ENCODE results near the gene NALCN. TPM values are rescaled to one million over a fixed set of nuclear protein-coding genes. Genes with fewer than 3 reads are reported as not detected.

The NALCN gene
- total RNA-seq, 6 experiments from 2014 or later, result 0.09 to 0.81 (median 0.25) TPM

DNA sequence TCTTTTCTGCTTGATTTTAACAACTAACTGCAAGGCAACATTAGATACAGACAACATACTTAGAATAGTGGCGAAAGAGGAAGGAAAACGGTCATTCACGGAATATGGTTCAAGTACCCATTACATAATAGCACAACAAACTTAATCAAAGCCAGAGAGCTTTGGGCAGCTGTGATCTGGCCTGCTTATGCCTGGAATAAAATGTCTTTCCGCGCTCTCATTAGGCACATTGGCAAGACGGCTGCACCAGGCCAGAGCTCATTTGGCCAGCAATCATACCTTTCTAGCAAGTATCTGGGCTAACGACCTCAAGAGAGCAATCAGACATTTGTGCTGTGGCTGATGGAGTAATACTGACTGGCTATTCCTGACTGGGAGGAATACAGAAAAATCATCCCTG is 112.8 kb downstream of the NALCN start:
- TF ChIP-seq POLR2A (IDR thresholded peaks at IDR 0.05) (no peak), CTCF (IDR thresholded peaks at IDR 0.05) (no peak)
- Histone ChIP-seq H3K9me3 (no peaks in the 10 kb centered on the region), H3K27me3 (no peaks in the 10 kb centered on the region), H3K4me1 (no peaks in the 10 kb centered on the region), H3K4me3 (no peak overlapping the region), H3K36me3 (no peaks in the 10 kb centered on the region), H3K27ac (no peak overlapping the region)
- intact Hi-C loops (cut with DNase I), result no loop called here
- ATAC-seq (no peak), DNase-seq (no peak)
- 49% methylated on average over 7 of the region's 7 CpGs for WGBS (ENCODE audit: insufficient coverage, low coverage, low lambda C conversion rate, missing lambda C conversion rate)

GRCh38 chr13:101301053-101301452 is 115.3 kb downstream of the NALCN start:
- TF ChIP-seq POLR2A (IDR thresholded peaks at IDR 0.05) (no peak), CTCF (IDR thresholded peaks at IDR 0.05) (no peak)
- ATAC-seq (no peak), DNase-seq (no peak)
- WGBS (ENCODE audit: insufficient coverage, low coverage, low lambda C conversion rate, missing lambda C conversion rate), result 84% methylated on average over 3 of the region's 8 CpGs
- H3K27me3 ChIP-seq, result no peaks in the 10 kb centered on the region
- H3K9me3 ChIP-seq, result no peaks in the 10 kb centered on the region
- intact Hi-C loops (cut with DNase I), result no loop called here
- H3K36me3 ChIP-seq, result no peaks in the 10 kb centered on the region
- no peaks in the 10 kb centered on the region for H3K4me1 ChIP-seq
- H3K27ac ChIP-seq, result no peak overlapping the region
- no peak overlapping the region for H3K4me3 ChIP-seq

DNA sequence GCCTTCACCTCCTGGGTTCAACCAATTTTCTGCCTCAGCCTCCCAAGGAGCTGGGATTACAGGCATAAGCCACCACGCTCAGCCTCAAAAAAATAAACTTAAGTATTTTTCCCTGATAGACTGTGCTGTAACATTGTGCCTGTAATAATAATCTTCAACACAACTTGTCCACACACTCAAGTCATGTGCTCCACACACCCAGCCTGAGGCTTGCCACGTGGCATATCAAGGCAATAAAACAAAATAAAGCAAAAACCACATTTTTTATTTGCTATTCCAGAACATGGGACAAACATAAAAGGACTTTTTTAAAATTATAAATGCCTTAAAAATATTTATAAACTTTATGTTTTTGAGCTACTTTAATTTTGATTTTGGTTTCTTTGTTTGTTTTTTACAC is 115.8 kb downstream of the NALCN start:
- H3K9me3 ChIP-seq, result no peaks in the 10 kb centered on the region

GRCh38 chr13:101298517-101298916 is 117.8 kb downstream of the NALCN start:
- no peak overlapping the region for H3K4me3 ChIP-seq
- no peak for TF ChIP-seq CTCF (IDR thresholded peaks at IDR 0.05)
- no peak for TF ChIP-seq POLR2A (IDR thresholded peaks at IDR 0.05)
- ATAC-seq, result no peak
- no peaks in the 10 kb centered on the region for H3K9me3 ChIP-seq
- H3K27me3 ChIP-seq, result no peaks in the 10 kb centered on the region
- no peaks in the 10 kb centered on the region for H3K4me1 ChIP-seq
- no peak overlapping the region for H3K27ac ChIP-seq
- no peaks in the 10 kb centered on the region for H3K36me3 ChIP-seq
- DNase-seq, result no peak
- 77% methylated on average over 4 of the region's 4 CpGs for WGBS (ENCODE audit: insufficient coverage, low coverage, low lambda C conversion rate, missing lambda C conversion rate)
- intact Hi-C loops (cut with DNase I), result no loop called here

More for the DNA sequence above, 115.8 kb downstream of the NALCN start:
- H3K36me3 ChIP-seq, result no peaks in the 10 kb centered on the region
- DNase-seq, result no peak
- no peak for ATAC-seq
- no peak overlapping the region for H3K27ac ChIP-seq
- TF ChIP-seq POLR2A (IDR thresholded peaks at IDR 0.05) (no peak), CTCF (IDR thresholded peaks at IDR 0.05) (no peak)
- no peaks in the 10 kb centered on the region for H3K27me3 ChIP-seq
- no peaks in the 10 kb centered on the region for H3K4me1 ChIP-seq
- 58% methylated on average over 2 of the region's 2 CpGs for WGBS (ENCODE audit: insufficient coverage, low coverage, low lambda C conversion rate, missing lambda C conversion rate)
- H3K4me3 ChIP-seq, result no peak overlapping the region
- intact Hi-C loops (cut with DNase I), result no loop called here

GRCh38 chr13:101297794-101298193 is 118.5 kb downstream of the NALCN start:
- WGBS (ENCODE audit: insufficient coverage, low coverage, low lambda C conversion rate, missing lambda C conversion rate), result 60% methylated on average over 1 of the region's 1 CpG
- intact Hi-C loops (cut with DNase I), result no loop called here
- H3K9me3 ChIP-seq, result no peaks in the 10 kb centered on the region
- no peaks in the 10 kb centered on the region for H3K27me3 ChIP-seq
- DNase-seq (no peak), ATAC-seq (no peak)
- TF ChIP-seq CTCF (IDR thresholded peaks at IDR 0.05) (no peak), POLR2A (IDR thresholded peaks at IDR 0.05) (no peak)
- no peaks in the 10 kb centered on the region for H3K36me3 ChIP-seq
- no peak overlapping the region for H3K27ac ChIP-seq
- H3K4me3 ChIP-seq, result no peak overlapping the region
- no peaks in the 10 kb centered on the region for H3K4me1 ChIP-seq

All from right lobe of liver (tissue), 6 donors.